HCT116 (cell line): ENCODE results near the gene ADRA1B. TPM values are rescaled to one million over a fixed set of nuclear protein-coding genes. Genes with fewer than 3 reads are reported as not detected.

Experiments used
- ATAC-seq: fragments of 200-7000 bp; cut with Tn5 transposase; 2 replicates; pipeline ENCODE4 v1.9.1; 2020; ENCODE audit warnings: mild to moderate bottlenecking, moderate library complexity
- BruUV-seq: library from RNA; stranded (reverse); fragments of 400-500 nt; replicated peaks from 2 replicates; lab custom pipeline; 2021; lab: Mats Ljungman, UMichigan
- CTCF ChIA-PET: fragments of 300-600 bp; sonication (Branson Sonifier 250); formaldehyde crosslinking; loops from one replicate; lab custom pipeline; 2021; ENCODE audit warnings: antibody characterized with exemption; lab: Charles Lee
- POLR2A ChIA-PET: fragments of 300-600, 350-600 bp; sonication (Branson Sonifier 250); formaldehyde crosslinking; loops from one replicate; lab custom pipeline; 2021; ENCODE audit warnings: antibody characterized with exemption; lab: Charles Lee
- RAD21 ChIA-PET, 2 experiments: fragments of 300-600 bp; sonication (Branson Sonifier 250); formaldehyde crosslinking; loops; one replicate each; lab custom pipeline; 2023; ENCODE audit warnings: low total read pairs in 2 of 2; ENCODE audit not compliant: uncharacterized antibody in 2 of 2, unreplicated experiment in 2 of 2, low non-redundant PET in 1 of 2; lab: Charles Lee
- DNase-seq: peaks from one replicate; pipeline ENCODE4 v3.0.0-alpha.2; 2010; ENCODE audit warnings: low read depth, low spot score
- H2AFZ ChIP-seq: fragments of 200-600 bp; shearing (Covaris generic), sonication (generic); 2 replicates; pipeline ENCODE4 v1.6.1; 2017; ENCODE audit warnings: low read depth, mixed run types, mixed read lengths, antibody characterized with exemption, low read length; ENCODE audit not compliant: poor library complexity, severe bottlenecking
- H3K27ac ChIP-seq: 2 replicates; pipeline ENCODE4 v1.5.1; 2012; ENCODE audit warnings: low read depth, low read length
- H3K27me3 ChIP-seq: fragments of 200-600 bp; sonication (generic); 2 replicates; pipeline ENCODE4 v1.6.1; 2016; ENCODE audit warnings: mixed run types, low read length, mixed read lengths; ENCODE audit not compliant: insufficient read depth
- H3K36me3 ChIP-seq, 2 experiments: fragments of 200-500 bp in 1 of 2; fragments of 200-600 bp in 1 of 2; sonication (Bioruptor generic) in 1 of 2; sonication (generic) in 1 of 2; 2 replicates each; pipeline versions ENCODE4 v1.5.1 to v1.6.1; 2014 to 2016; ENCODE audit warnings: low read length in 2 of 2, inconsistent platforms in 1 of 2, mixed read lengths in 1 of 2, mixed run types in 1 of 2; ENCODE audit not compliant: insufficient read depth in 2 of 2, control insufficient read depth in 1 of 2
- H3K4me1 ChIP-seq, 2 experiments: fragments of 200-600 bp in 1 of 2; sonication (generic) in 1 of 2; 2 replicates each; pipeline versions ENCODE4 v1.5.1 to v1.6.1; 2012 to 2017; ENCODE audit warnings: low read length in 2 of 2, inconsistent platforms in 1 of 2, mild to moderate bottlenecking in 1 of 2, mixed read lengths in 1 of 2, mixed run types in 1 of 2, moderate library complexity in 1 of 2; ENCODE audit not compliant: insufficient read depth in 2 of 2, control insufficient read depth in 1 of 2
- H3K4me2 ChIP-seq: fragments of 200-600 bp; sonication (generic); 2 replicates; pipeline ENCODE4 v1.6.1; 2017; ENCODE audit warnings: mixed run types, low read length, mixed read lengths
- H3K4me3 ChIP-seq, 2 experiments: fragments of 200-600 bp in 1 of 2; sonication (generic) in 1 of 2; replicated peaks in 1 of 2; 2 replicates each; pipeline ENCODE4 v1.5.1; 2011 to 2016; ENCODE audit warnings: low read length in 2 of 2, control low read depth in 1 of 2, low read depth in 1 of 2, mild to moderate bottlenecking in 1 of 2, mixed read lengths in 1 of 2, mixed run types in 1 of 2
- H3K79me2 ChIP-seq: fragments of 200-600 bp; sonication (generic); 2 replicates; pipeline ENCODE4 v1.6.1; 2017; ENCODE audit warnings: mild to moderate bottlenecking, mixed run types, low read length, moderate library complexity, mixed read lengths; ENCODE audit not compliant: insufficient read depth
- H3K9ac ChIP-seq: fragments of 200-600 bp; sonication (generic); 2 replicates; pipeline ENCODE4 v1.6.1; 2016; ENCODE audit warnings: low read length, mixed read lengths
- H3K9me2 ChIP-seq: fragments of 200-600 bp; sonication (generic), shearing (Covaris generic); 2 replicates; pipeline ENCODE4 v1.6.1; 2017; ENCODE audit warnings: mixed run types, mild to moderate bottlenecking, moderate library complexity; ENCODE audit not compliant: insufficient read depth
- H3K9me3 ChIP-seq, 2 experiments: fragments of 200-500 bp in 1 of 2; fragments of 200-600 bp in 1 of 2; sonication (Bioruptor generic) in 1 of 2; sonication (generic) in 1 of 2; 2 replicates each; pipeline ENCODE4 v1.6.1; 2014 to 2017; ENCODE audit warnings: low read length in 2 of 2, mixed read lengths in 2 of 2, inconsistent platforms in 1 of 2, low read depth in 1 of 2, mild to moderate bottlenecking in 1 of 2, mixed run types in 1 of 2, moderate library complexity in 1 of 2; ENCODE audit not compliant: control insufficient read depth in 1 of 2, insufficient read depth in 1 of 2
- H4K20me1 ChIP-seq: fragments of 200-600 bp; sonication (generic), shearing (Covaris generic); 2 replicates; pipeline ENCODE4 v1.6.1; 2017; ENCODE audit warnings: mixed run types, mild to moderate bottlenecking, moderate library complexity; ENCODE audit not compliant: insufficient read depth
- CBX3 ChIP-seq: IDR thresholded peaks from 2 replicates; pipeline ENCODE4 v1.6.1; 2012; ENCODE audit warnings: low read depth
- CEBPB ChIP-seq: IDR thresholded peaks from 2 replicates; pipeline ENCODE4 v1.6.1; 2012; ENCODE audit warnings: low read depth
- CTCF ChIP-seq, 3 experiments: fragments of 200-600 bp in 1 of 3; sonication (generic) in 1 of 3; IDR thresholded peaks in 2 of 3; conservative IDR thresholded peaks in 1 of 3; 2 replicates each; pipeline ENCODE4 v1.5.1; 2012 to 2017; ENCODE audit warnings: low read depth in 2 of 3, low read length in 2 of 3, antibody characterized with exemption in 1 of 3, borderline replicate concordance in 1 of 3, control low read depth in 1 of 3, mild to moderate bottlenecking in 1 of 3, mixed read lengths in 1 of 3, mixed run types in 1 of 3, moderate library complexity in 1 of 3; ENCODE audit not compliant: insufficient read depth in 1 of 3
- EGR1 ChIP-seq: IDR thresholded peaks from 2 replicates; pipeline ENCODE4 v1.6.1; 2012; ENCODE audit warnings: low read depth
- EZH2 ChIP-seq: fragments of 200-600 bp; sonication (generic); IDR thresholded peaks from 2 replicates; pipeline ENCODE4 v1.6.1; 2017; ENCODE audit warnings: antibody characterized with exemption, mixed run types
- EZH2phosphoT487 ChIP-seq: fragments of 200-600 bp; IDR thresholded peaks from 2 replicates; pipeline ENCODE4 v1.6.1; 2018; ENCODE audit warnings: antibody characterized with exemption, borderline replicate concordance
- JUND ChIP-seq: IDR thresholded peaks from 2 replicates; pipeline ENCODE4 v1.6.1; 2012
- MAX ChIP-seq: IDR thresholded peaks from 2 replicates; pipeline ENCODE4 v1.6.1; 2012
- POLR2A ChIP-seq: IDR thresholded peaks from 2 replicates; pipeline ENCODE4 v1.7.0; 2011; ENCODE audit warnings: borderline replicate concordance; ENCODE audit not compliant: insufficient read depth, insufficient read length; ENCODE audit errors: extremely low read depth
- RAD21 ChIP-seq: IDR thresholded peaks from 2 replicates; pipeline ENCODE4 v1.6.1; 2012; ENCODE audit warnings: low read depth, mild to moderate bottlenecking
- SIN3A ChIP-seq: IDR thresholded peaks from 2 replicates; pipeline ENCODE4 v1.6.1; 2012; ENCODE audit warnings: low read depth
- SP1 ChIP-seq: IDR thresholded peaks from 2 replicates; pipeline ENCODE4 v1.6.1; 2012; ENCODE audit warnings: low read depth
- SRF ChIP-seq: IDR thresholded peaks from 2 replicates; pipeline ENCODE4 v1.6.1; 2012; ENCODE audit warnings: low read depth
- TCF7L2 ChIP-seq: IDR thresholded peaks from 2 replicates; pipeline ENCODE4 v1.7.0; 2011; ENCODE audit warnings: borderline replicate concordance, inconsistent platforms; ENCODE audit not compliant: insufficient read depth, insufficient read length; ENCODE audit errors: extremely low read depth
- YY1 ChIP-seq: IDR thresholded peaks from 2 replicates; pipeline ENCODE4 v1.6.1; 2011; ENCODE audit warnings: low read length, low read depth, moderate library complexity, mild to moderate bottlenecking; ENCODE audit not compliant: insufficient replicate concordance; ENCODE audit errors: extremely low read depth
- ZFX ChIP-seq: fragments of 450-650 bp; IDR thresholded peaks from 2 replicates; pipeline ENCODE4 v1.6.1; 2017
- intact Hi-C: fragments of 100-400 bp; cut with micrococcal nuclease; formaldehyde crosslinking; loops from 2 replicates; pipeline ENCODE4 v1.10.0; 2022
- total RNA-seq: library from RNA; stranded (reverse); gene quantifications from one replicate; pipeline ENCODE4 v1.2.1, GENCODE V29; 2021; ENCODE audit not compliant: unreplicated experiment

ADRA1B gene
- total RNA-seq, 1 experiment from 2014 or later, result not detected

GRCh38 chr5:159963935-159964334, 47.7 kb downstream of the ADRA1B start:
- no TSS peak for BruUV-seq
- RAD21 ChIA-PET, result no interaction called here
- intact Hi-C loops, result no loop called here
- no peaks in the 10 kb centered on the region for H3K79me2 ChIP-seq
- no peak overlapping the region for H3K9ac ChIP-seq
- no peaks in the 10 kb centered on the region for H3K4me1 ChIP-seq
- CTCF ChIA-PET, result interaction anchor here (1.4 kb wide), 1 partner anchor 14 kb away, joined by 3 read pairs; no protein-coding TSS in a partner anchor
- no peak for ATAC-seq
- no peak overlapping the region for H2AFZ ChIP-seq
- no peak overlapping the region for H3K27ac ChIP-seq
- H3K36me3 ChIP-seq, result no peaks in the 10 kb centered on the region
- no peaks in the 10 kb centered on the region for H3K9me2 ChIP-seq
- H4K20me1 ChIP-seq, result no peaks in the 10 kb centered on the region
- no peak for DNase-seq
- no peak overlapping the region for H3K4me2 ChIP-seq
- H3K9me3 ChIP-seq, result no peaks in the 10 kb centered on the region
- POLR2A ChIA-PET, result no interaction called here
- no peak overlapping the region for H3K4me3 ChIP-seq
- H3K27me3 ChIP-seq, result no peaks in the 10 kb centered on the region
- TF ChIP-seq EGR1, result no peak

DNA sequence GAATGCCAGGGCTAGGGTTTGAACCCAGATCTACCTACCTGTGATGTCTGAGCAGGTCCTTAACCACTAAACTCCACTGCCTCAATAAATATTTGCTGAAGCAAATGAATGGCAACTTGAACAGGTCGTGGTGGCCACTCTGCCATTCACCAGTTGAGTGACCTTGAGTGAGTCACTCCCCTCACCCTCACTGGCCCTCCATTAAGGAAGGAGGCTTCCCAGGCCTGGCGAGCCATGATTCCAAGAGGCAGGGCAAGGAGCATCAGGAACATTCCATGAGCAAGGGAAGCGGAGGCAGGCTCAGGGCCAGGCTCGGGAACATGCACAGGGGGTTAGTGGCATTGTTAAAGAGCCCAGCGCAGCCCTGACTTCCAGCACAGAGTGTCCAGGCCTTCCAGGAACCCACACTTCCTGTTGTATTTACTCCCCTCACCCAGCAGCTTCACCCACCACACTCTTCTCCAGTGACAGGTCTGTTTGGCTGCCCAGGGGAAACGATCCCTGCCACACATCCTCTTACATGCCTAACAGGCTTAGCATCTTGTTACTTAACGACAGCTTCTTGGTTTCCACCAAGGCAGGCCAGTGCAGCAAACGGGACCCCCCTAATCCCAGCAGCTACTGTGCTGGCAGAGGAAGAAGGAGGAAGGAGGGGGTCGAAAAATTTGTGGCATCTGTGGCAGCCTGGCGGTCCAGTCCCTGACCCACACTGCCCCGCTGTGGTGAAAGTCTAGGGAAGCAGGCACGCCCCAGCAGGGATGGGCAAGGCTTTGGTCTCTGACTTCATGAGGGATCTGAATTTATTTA, 49.0 kb downstream of the ADRA1B start:
- H3K27ac ChIP-seq, result no peak overlapping the region
- H4K20me1 ChIP-seq, result no peaks in the 10 kb centered on the region
- peaks cover 0 to 2% of the 10 kb centered on the region in 2 experiments; a peak in 1 of 4 replicates for H3K4me1 ChIP-seq
- no peaks in the 10 kb centered on the region for H3K9me3 ChIP-seq
- no peaks in the 10 kb centered on the region for H3K36me3 ChIP-seq
- no peaks in the 10 kb centered on the region for H3K79me2 ChIP-seq
- ATAC-seq (peak; percentile 95), DNase-seq (peak; percentile 33)
- H3K9me2 ChIP-seq, result no peaks in the 10 kb centered on the region
- H3K4me2 ChIP-seq, result no peak overlapping the region
- H3K27me3 ChIP-seq, result no peaks in the 10 kb centered on the region
- intact Hi-C loops, result loop anchor here (1.0 kb wide), 1 partner anchor 449 kb away; no protein-coding TSS in a partner anchor
- no TSS peak for BruUV-seq
- no peak overlapping the region for H3K4me3 ChIP-seq
- peak overlapping the region; percentile 65 for H2AFZ ChIP-seq
- ChIA-PET POLR2A (no interaction called here), CTCF (interaction anchor here (1.0 kb wide), 1 partner anchor 449 kb away, joined by 3 read pairs; no protein-coding TSS in a partner anchor), RAD21 (no interaction called here)
- H3K9ac ChIP-seq, result no peak overlapping the region
- TF ChIP-seq EZH2 (no peak), SIN3A (no peak), EZH2phosphoT487 (no peak), TCF7L2 (no peak), CTCF (IDR thresholded peaks at IDR 0.05 in 2 of 3, conservative IDR thresholded peaks at IDR 0.05 in 1 of 3; ENCODE audit: borderline replicate concordance in 1 of 3, insufficient read depth in 1 of 3, low read depth in 2 of 3, low read length in 2 of 3) (peak; percentile 61 to 77 (median 71)), YY1 (no peak), MAX (no peak), EGR1 (no peak), CEBPB (no peak), POLR2A (no peak), ZFX (no peak), CBX3 (no peak), SP1 (no peak), RAD21 (peak; percentile 84), JUND (no peak), SRF (no peak)
